ENCODE results near the gene HIBADH.

Gene HIBADH

DNA sequence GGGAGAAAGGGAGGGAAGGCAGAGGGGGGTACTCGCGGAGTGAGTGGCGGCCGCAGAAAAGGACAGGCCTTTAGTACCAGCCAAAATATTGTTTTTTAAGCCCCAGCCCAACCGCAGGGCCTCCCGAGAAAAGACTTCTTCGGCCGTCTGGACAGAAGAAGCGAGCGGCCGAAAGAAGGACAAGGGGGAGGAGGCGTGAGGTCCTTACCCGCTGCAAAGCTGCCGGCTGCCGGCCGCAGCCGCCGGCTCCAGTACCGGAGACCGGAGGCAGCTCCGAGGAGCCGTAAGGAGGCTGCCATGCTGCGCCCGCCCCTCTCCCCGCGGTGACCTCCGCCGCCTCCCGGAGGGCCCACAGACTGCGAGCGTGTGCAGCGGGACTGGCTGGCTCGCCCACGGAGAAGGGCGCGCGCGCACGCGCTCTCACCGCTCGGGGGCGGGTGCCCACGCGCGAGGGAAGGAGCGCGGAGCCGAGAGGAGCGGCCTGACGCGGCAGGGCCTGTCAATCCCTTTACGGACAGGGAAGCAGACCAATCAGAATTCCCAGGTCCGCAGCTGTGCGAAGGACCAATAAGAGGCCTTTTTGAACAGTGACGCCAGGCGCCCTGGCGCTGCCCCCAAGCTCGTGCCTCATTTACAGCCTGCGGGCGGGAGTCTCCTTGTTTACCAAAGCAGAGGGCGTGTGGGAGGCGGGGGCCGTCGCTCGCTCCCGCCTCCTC lies at the start of gene HIBADH:
Gene HIBADH (minus strand): TSS at position 394 of the 716 bp plus-strand sequence. CDS start 95 bp downstream, at position 299.
- DNase-seq (ENCODE audit: low read depth in 1 of 2, low spot score in 1 of 2): peak; percentile 88 to 90

DNA sequence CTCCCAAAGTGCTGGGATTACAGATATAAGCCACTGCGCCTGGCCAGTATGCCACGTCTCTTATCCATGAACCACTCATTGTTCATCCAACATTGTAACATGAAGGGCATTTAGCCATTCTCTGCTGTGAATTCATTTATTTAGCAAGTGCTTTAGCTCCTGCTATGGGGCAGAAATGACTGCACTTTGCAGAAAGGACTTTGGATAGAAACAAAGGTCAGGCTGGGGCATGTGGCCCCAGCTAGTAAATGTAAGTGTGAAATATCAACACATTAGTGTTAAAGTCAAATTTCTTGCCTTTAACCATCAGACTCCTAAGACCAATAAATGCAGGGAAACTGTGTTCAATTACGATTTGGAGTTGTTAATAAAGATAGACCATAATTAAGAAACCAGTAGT lies 49.5 kb upstream of the HIBADH start:
- no peak for DNase-seq (ENCODE audit: low read depth in 1 of 2, low spot score in 1 of 2)

DNA sequence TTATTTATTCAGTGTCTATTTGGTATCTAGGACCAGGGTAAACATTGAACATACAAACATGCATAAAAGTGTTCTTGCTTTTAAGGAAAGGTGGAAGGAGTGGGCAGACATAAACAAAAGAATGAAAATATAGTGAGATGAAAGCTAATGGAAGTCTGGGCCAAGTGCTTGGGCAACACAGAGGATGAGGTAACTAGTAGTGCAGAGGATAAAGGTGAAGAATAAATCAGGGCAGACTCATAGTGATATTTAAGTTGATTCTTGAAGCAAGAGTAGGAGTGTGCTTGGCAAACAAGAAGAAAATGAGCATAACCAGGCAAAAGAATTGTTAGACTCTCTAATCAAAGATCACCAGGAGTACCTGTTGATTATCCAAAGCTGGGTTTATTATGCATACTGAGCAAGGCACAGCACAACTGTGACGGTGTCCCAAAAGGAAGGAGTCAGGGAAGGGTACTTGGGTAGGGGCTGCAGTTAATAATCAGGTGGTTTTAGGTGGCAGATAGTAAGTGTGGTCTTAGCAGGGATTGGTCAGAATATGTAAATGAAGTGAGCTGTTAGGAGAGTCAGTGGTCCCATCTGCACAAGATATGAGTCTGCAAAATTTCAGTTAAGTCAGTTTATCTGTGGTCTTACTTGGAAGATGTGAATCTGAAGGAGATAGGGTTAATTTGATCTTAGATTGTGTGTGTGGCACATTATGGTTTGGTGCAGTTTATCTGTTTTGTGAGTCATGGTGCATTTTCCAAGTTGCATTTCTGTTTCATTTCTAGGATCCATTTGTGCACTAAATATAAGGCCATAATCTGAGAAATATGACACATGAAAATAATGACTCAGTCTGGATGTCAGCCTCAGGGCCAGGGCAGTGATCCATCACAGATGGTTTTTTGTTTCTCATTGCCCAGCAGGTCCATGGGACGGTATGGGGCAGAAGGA lies 46.7 kb upstream of the HIBADH start:
- DNase-seq (ENCODE audit: low read depth in 1 of 2, low spot score in 1 of 2): no peak

DNA sequence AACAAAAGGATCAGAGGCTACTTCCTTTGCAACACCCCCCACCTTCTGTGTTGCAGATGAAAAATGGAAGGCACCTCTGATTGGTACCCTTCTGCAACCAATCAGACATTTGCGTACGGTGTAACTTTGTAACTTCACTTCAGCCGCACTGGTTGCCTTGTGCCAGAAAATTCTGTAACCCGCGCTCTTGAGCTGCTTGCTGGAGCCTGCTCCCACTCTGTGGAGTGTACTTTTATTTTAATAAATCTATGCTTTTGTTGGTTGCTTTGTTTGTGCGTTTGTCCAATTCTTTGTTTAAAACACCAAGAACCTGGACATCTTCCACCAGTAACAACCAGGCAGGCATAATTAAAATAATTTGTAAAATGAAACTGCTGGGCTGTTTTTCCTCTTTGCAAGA lies 45.8 kb upstream of the HIBADH start:
- no peak for DNase-seq (ENCODE audit: low read depth in 1 of 2, low spot score in 1 of 2)

DNA sequence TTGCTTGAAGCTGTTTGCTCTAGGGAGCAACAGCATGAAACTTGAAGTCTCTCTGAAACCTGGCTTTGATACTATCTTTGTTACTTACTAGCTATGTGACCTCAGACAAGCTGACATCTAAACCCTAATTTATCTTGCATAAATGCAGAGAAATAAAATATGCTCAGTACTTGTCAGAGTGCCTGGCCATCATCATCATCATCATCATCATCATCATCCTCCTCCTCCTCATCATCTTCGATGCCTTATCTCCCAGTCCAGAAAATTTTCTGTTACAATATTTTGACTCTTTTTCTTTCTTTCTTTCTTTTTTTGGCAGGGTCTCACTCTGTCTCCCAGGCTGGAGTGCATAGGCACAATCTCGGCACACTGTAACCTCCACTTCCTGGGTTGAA lies 42.5 kb upstream of the HIBADH start:
- no peak for DNase-seq (ENCODE audit: low read depth in 1 of 2, low spot score in 1 of 2)

DNA sequence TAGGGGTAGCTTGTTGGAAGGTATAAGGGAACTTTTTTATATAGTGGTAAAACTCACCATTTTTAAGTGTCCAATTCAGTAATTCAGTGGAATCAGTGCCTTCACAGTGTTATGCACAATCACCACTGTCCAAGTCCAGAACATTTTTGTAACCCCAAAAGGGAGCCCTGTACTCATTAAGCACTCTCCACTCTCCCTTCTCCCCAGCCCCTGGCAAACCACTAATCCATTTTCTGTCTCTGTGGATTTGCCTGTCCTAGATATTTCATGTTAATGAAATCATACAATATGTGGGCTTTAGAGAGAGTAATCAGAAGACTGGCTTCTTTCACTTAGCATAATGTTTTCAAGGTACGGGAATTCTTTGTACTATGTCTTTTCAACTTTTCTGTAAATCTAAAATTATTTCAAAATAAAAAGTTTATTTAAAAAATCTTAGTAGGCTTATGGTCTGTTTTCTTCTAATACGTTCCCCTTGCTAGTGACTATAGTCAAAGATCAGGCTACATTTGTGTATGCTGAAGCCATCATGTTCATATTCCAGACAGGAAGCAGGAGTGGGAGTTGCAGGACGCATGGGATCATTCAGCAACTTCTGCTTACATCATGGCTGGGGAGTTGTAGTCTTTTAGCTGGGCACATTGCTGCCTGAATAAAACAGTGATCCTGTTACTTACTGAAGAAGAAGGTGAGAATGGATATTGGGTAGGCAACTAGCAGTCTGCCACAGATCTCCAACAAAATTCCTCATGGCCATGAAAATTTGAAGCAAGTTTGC lies 41.9 kb upstream of the HIBADH start:
- no peak for DNase-seq (ENCODE audit: low read depth in 1 of 2, low spot score in 1 of 2)

DNA sequence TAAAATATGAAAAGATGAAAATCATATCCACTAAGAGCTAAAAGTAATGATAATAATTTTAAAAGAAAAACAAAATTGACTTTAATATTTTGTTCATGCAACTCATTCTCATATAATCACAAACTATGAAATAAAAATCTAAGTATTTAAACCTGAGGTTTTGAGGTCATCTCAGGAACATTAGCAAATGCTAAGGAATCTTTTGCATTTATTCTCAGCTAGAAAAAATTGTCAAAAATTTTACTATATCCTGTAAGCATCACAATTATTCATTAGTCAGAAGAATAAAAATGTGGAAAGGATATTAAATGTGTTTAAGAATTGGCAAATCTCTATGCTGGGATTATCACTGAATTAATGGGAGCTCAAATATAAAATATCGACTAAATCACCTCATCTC lies 40.5 kb upstream of the HIBADH start:
- DNase-seq (ENCODE audit: low read depth in 1 of 2, low spot score in 1 of 2): no peak

DNA sequence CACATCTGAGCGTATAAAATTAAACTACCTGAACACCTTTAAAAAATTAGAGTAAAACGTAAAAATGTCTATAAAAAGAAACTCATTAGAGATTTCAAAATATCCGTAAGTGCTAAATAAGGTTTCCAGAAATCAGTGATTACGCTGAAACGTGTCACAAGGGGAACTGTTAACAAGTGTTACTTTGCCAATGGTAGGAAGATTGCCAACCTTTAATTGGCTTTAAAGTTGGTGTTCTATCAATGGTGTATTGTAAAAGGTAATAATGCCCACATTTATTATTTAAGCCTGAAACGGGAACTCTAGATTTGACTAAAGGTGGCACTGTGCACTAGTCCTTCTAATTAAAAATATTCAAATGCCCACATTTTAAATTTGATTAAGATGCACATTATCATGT lies 37.8 kb upstream of the HIBADH start:
- DNase-seq (ENCODE audit: low read depth in 1 of 2, low spot score in 1 of 2): no peak

DNA sequence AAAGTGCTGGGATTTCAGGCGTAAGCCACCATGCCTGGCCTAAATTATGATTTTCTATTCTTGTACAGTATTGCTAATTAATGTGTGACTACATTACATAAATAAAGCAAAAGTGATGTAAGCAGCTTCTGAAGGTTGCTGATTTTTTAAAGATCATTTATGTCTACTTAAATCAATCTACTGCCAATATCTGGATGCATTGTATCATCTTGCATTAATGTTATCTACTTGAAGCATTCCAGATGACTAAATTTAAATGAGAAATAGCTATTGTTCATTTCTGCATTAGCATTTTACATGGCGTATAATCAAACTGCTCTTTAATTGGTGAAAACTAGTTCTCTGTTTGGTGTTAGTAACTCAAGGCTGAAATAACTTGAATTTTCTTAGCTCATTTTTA lies 37.1 kb upstream of the HIBADH start:
- no peak for DNase-seq (ENCODE audit: low read depth in 1 of 2, low spot score in 1 of 2)

DNA sequence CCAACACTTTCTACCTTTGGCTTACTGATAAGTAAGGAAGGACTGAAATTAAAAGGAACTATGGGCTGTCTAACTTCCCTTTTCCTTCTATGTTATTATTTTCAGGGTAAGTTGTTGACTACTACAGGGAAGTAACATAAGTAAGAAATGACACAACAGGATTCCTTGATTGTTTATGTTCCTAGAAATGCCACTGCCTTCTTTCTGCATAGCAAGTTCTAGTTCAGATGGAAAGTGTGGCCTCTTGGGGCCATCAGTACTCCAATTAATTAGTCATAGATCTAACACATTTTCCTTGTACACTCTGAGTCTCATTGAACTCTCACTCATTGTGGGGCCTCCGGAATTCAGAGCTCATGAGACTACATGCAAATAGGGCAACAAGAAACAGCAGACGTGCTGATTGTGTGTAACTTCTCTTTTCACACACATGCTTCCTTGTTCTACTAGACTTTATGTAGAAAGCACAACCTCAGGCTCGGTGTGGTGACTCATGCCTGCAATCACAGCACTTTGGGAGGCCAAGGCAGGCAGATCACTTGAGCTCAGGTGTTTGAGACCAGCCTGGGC lies 35.3 kb upstream of the HIBADH start:
- no peak for DNase-seq (ENCODE audit: low read depth in 1 of 2, low spot score in 1 of 2)

DNA sequence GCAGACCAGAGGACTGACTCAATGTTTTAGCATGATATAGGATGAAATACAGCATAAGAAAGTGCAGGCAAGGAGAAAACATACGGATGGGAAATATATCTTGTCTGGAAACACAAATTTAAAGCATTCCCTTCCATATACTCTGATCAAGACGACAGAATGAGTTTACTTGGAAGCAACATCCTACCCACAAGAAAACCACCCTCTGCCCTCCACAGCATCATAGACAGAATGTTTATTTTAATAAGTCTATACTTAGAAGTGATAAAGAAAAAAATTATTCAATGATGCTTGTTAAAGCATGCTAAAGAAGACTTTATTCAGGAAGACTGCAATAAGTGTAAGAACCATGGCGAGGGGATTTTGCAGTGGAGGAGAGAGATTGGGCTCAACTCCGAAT lies 32.4 kb upstream of the HIBADH start:
- no peak for DNase-seq (ENCODE audit: low read depth in 1 of 2, low spot score in 1 of 2)

DNA sequence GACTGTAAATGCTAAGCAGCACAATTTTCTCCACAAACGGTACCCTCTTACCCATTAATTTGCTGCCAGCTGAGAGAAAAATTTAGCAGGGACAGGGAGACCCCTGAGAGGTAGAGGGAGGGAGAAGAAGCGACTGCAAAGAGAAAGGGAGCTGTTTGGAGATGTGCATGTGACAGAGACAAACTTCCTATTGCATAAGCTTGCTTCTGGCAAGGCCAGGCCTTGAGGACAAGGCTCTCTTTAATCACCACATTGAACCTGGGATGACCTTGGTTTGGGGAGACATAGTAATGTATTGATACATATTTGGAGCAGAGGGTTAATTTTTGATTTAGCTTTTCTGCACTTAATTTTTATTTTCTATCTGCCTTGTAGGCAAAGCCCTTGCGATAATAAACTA lies 31.1 kb upstream of the HIBADH start:
- no peak for DNase-seq (ENCODE audit: low read depth in 1 of 2, low spot score in 1 of 2)

DNA sequence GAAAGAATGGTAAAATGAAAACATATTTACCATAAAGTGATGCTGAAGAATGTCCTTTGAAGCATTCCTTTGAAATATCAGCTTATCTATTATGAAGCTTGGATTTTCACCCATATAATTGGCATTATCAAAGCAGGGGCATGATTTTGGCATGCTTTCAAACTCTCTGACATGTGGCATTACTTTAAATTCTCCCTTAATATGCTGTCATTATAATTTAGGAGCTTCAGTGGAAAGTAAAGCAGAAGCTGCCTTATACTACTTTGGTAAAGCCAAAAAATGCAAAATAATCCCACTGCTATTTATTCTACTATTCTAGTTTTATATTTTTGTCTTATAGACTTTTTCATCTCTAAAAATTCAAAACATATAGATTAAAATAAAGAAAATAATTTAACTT lies 28.0 kb upstream of the HIBADH start:
- DNase-seq (ENCODE audit: low read depth in 1 of 2, low spot score in 1 of 2): no peak

DNA sequence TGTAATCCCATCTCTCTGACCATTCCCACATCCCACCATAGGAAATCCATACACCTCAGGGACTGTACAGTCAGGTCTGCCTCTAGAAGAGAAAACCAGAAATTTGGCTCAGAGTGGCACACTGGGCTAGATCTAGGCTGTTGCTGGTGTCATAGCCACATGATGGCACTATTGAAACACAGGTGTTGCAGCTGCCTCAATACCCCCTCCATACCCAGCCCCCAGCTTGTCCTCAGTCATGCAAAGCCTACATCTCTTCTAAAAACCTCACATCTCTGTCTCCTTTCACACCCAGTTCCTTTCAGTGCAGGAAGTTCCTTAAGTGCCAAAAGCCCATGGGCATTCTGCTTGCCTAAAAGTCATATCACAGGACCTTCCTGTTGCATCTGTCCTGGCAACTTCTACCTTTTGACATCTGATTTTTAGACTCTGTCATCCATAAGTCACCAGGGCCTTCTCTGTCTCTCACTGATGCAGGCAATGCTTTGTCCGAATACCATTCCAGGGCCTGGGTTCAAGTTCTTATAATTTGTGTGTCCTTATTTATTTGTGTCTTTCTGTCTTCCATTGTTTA lies 27.0 kb upstream of the HIBADH start:
- DNase-seq (ENCODE audit: low read depth in 1 of 2, low spot score in 1 of 2): no peak

DNA sequence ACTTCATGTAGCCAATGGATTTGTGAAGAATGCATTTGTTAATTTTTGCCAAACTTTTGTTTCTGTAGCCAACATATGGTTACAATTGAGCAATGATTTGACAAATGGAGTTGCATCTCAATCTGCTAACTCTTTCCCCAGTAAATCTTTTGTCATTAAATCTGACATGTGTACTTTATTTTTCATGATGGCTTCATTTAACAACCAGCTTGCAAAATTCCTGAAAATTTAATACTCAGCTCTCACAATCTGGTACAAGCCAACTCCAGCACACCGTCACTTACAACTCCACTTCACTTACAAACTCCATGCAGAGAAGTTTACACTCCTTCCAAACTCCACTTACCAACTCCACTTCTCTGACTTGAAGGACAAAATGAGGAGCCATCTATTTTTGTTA lies 26.5 kb upstream of the HIBADH start:
- no peak for DNase-seq (ENCODE audit: low read depth in 1 of 2, low spot score in 1 of 2)

DNA sequence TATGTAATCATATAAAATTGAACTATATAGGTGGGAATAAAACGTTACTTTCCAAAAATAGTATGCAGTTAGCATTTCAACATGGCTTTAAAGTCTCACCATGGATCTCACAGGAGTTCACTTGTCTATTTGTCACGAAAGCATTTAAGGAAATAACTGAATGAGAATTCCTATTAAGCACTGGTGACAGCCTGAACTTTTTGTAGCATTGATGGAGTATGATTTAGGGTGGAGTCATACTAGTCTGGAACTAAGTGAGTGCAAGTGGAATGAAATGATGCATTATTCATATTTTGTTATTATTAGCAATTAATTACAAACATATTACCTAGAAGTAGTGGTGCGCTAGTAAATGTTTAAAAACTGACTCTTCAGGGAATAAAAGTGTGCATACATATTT lies 26.0 kb upstream of the HIBADH start:
- DNase-seq (ENCODE audit: low read depth in 1 of 2, low spot score in 1 of 2): no peak

DNA sequence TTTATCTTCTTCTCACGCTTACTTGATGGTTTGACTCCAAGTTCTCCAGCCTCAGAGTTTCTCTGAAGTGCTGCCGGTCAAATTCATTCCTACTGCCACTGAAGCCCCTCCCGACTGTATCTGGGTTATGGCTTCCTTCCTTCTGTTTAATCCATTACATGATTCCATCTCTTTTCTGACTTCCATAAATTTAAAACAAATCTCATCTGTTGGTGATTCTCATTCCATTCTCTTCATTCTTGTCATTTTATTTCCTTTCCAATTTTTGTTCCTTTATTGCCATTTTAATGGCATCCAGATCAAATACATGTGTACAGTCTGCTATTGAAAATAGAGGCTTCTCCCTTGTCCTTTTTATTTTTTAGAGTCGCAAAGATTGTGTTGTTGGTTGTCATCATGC lies 25.4 kb upstream of the HIBADH start:
- DNase-seq (ENCODE audit: low read depth in 1 of 2, low spot score in 1 of 2): no peak

DNA sequence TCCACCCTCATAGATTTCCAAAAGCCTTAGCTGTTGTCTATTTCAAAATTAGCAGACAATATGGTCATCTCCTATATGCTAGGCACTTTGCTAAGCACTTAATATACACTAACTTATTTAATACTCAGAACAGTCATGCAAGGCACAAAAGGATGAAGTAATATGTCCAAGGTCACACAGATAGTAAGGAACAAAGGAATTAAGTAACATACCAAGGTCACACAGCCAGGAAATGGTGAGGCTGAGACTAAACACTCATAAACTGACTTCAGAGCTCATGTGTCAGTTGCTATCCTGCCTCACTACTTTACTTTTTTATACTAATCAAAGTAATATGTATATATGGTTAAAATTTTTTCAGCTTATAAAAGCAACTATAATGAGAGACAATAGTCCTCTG lies 23.6 kb upstream of the HIBADH start:
- DNase-seq (ENCODE audit: low read depth in 1 of 2, low spot score in 1 of 2): no peak

DNA sequence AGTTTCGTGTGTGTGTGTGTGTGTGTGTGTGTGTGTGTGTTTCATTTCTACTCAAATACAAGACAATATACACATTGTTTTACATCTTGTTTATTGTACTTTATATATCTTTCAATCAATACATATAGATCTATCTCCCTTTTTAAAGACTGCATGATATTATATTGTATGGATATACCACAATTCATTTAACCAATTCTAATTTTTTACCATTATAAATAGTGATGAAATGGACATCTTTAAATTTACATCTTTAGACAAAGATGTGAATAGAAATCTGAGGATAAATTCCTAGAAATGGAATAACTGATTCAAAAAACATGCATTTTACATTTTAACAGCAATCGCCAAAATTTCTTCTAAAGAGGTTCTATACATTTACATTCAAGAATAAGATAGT lies 23.2 kb upstream of the HIBADH start:
- no peak for DNase-seq (ENCODE audit: low read depth in 1 of 2, low spot score in 1 of 2)

DNA sequence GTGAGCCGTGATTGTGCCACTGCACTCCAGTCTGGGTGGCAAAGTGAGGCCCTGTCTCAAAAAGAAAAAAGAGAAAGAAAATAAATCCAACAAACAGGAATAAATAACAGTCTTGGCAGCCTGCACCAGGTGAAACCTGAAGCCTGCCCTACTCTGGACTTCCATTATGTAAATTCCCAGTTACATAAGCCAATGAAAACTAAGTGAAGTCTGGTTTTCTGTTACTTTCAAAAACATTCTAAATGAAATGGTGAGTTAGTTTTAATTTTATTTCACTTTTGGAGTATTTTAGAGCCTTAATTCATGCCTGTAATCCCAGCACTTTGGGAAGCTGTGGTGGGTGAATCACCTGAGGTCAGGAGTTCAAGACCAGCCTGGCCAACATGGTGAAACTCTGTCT lies 22.5 kb upstream of the HIBADH start:
- DNase-seq (ENCODE audit: low read depth in 1 of 2, low spot score in 1 of 2): no peak

DNA sequence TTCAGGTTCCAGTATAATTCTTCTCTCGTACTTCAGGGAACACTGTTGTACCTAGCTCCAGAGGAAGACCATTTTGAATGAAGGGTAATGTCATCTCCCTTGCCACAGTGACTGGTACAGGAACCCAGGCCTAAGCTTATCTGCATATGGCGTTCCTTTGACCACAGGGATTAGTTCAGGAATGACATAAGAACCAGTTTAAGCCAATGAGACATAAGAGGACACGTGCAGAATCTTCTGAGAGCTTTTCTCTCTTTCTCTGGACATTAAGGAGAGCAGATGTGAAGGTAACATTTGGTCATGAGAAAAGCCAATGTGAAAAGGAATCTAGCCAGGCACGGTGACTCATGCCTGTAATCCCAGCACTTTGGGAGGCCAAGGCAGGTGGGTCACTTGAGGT lies 21.8 kb upstream of the HIBADH start:
- no peak for DNase-seq (ENCODE audit: low read depth in 1 of 2, low spot score in 1 of 2)

Measured in stimulated activated CD4-positive, alpha-beta T cell treated with anti-CD3 and anti-CD28 coated beads, Interleukin-15, amount 100 ng/mL, for 1 hour (primary cell).